ENCODE data around the gene KRTAP12-1. TPM values are rescaled to one million over a fixed set of nuclear protein-coding genes. Genes with fewer than 3 reads are reported as not detected.
A peak's percentile ranks its signal among the peaks of the same experiment; 100 is the strongest.
"Not testable (repeated sequence)": the region's sequence is repeated elsewhere in the genome, so short reads cannot be mapped to it uniquely, and the experiment has no call there.

Gene KRTAP12-1
- polyA plus RNA-seq, 4 donors: 0.09 TPM; not detected in 3

DNA sequence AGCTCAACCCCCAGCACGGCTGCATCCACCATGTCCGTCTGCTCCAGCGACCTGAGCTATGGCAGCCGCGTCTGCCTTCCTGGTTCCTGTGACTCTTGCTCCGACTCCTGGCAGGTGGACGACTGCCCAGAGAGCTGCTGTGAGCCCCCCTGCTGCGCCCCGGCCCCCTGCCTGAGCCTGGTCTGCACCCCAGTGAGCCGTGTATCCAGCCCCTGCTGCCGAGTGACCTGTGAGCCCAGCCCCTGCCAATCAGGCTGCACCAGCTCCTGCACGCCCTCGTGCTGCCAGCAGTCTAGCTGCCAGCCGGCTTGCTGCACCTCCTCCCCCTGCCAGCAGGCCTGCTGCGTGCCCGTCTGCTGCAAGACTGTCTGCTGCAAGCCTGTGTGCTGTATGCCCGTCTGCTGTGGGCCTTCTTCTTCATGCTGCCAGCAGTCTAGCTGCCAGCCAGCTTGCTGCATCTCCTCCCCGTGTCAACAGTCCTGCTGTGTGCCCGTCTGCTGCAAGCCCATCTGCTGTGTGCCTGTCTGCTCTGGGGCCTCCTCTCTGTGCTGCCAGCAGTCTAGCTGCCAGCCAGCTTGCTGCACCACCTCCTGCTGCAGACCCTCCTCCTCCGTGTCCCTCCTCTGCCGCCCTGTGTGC, 15.3 kb upstream of the KRTAP12-1 start, which contains the start of gene KRTAP10-12:
Gene KRTAP10-12, plus strand, starts transcription at position 1 of the 639 bp plus-strand sequence. Its CDS starts 30 bp downstream, at position 31.
- FAIRE-seq: not testable (repeated sequence)
- WGBS, 3 donors: 27 to 50% (median 37%) methylated on average over 13 to 21 of the region's 21 CpGs

DNA sequence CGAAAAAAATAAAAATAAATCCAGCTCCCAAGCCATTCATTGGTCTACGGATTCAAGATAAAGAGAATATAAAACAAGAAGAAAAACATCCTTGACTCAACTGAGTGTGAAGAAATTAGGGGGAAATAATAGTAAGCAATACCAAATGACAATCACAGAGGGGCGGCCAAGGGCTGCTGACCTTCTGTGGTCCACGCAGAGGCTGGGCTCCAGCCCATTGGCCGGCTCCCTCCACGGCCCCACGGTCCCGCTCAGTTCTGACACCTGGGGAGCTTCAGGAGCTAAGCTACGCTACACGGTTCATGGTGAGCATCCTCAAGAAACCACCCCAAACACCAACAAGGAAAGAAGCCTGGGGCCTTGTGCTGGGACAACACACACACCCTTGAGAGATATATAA, 14.6 kb upstream of the KRTAP12-1 start:
- peaks cover 0 to 41% (median 12%) of the 10 kb centered on the region in 3 donors for H3K27me3 ChIP-seq (ENCODE audit: control insufficient read depth in 3 of 3, insufficient read depth in 3 of 3, low read length in 3 of 3)
- H3K4me1 ChIP-seq (ENCODE audit: control insufficient read depth in 3 of 3, insufficient read depth in 2 of 3, low read depth in 1 of 3, low read length in 2 of 3): peaks cover 0 to 12% (median 0%) of the 10 kb centered on the region in 3 donors
- WGBS, 3 donors: 56 to 72% (median 64%) methylated on average over 10 of the region's 10 CpGs
- H3K27ac ChIP-seq (ENCODE audit: low read depth in 1 of 3, low read length in 2 of 3): no peak overlapping the region
- no peak for FAIRE-seq
- no peaks in the 10 kb centered on the region for H3K36me3 ChIP-seq (ENCODE audit: control insufficient read depth in 3 of 3, insufficient read depth in 2 of 3, low read depth in 1 of 3, low read length in 3 of 3)
- no peak overlapping the region for H3K4me3 ChIP-seq (ENCODE audit: low read depth in 1 of 3, low read length in 3 of 3)
- DNase-seq: no peak
- no peaks in the 10 kb centered on the region for H3K9me3 ChIP-seq (ENCODE audit: control insufficient read depth in 2 of 2, insufficient read depth in 1 of 2, low read depth in 1 of 2, low read length in 1 of 2)

More for the DNA sequence above, 15.3 kb upstream of the KRTAP12-1 start, which contains the start of gene KRTAP10-12:
- peaks cover 0 to 46% (median 12%) of the 10 kb centered on the region in 3 donors for H3K27me3 ChIP-seq (ENCODE audit: control insufficient read depth in 3 of 3, insufficient read depth in 3 of 3, low read length in 3 of 3)
- H3K4me3 ChIP-seq (ENCODE audit: low read depth in 1 of 3, low read length in 3 of 3); H3K9me3 ChIP-seq (ENCODE audit: control insufficient read depth in 2 of 2, insufficient read depth in 1 of 2, low read depth in 1 of 2, low read length in 1 of 2); H3K36me3 ChIP-seq (ENCODE audit: control insufficient read depth in 3 of 3, insufficient read depth in 2 of 3, low read depth in 1 of 3, low read length in 3 of 3); DNase-seq: not testable (repeated sequence)
- peak within 1 kb of the TSS in 1 of 3 donors; percentile 47 for H3K27ac ChIP-seq (ENCODE audit: low read depth in 1 of 3, low read length in 2 of 3)
- peaks cover 0 to 12% (median 0%) of the 10 kb centered on the region in 3 donors for H3K4me1 ChIP-seq (ENCODE audit: control insufficient read depth in 3 of 3, insufficient read depth in 2 of 3, low read depth in 1 of 3, low read length in 2 of 3)

DNA sequence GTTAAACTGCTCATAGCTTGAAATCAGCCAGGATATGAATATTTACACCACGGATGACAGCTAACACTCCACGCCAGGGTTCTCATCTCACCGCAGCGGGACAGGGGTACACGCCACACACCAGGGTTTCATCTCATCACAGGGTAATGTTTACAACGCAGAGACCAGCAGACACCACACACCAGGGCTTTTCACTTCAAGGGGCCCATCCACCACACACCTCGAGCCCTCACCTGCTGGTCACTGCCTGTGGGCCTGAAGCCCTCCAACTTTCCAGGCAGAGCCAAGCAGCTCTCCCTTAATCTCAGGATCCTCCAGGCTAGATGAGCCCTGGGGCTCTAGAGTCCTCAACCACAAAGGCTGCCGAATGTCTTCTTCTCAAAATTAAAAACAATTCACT, 13.7 kb upstream of the KRTAP12-1 start:
- H3K27me3 ChIP-seq (ENCODE audit: control insufficient read depth in 3 of 3, insufficient read depth in 3 of 3, low read length in 3 of 3): peaks cover 0 to 34% (median 12%) of the 10 kb centered on the region in 3 donors

DNA sequence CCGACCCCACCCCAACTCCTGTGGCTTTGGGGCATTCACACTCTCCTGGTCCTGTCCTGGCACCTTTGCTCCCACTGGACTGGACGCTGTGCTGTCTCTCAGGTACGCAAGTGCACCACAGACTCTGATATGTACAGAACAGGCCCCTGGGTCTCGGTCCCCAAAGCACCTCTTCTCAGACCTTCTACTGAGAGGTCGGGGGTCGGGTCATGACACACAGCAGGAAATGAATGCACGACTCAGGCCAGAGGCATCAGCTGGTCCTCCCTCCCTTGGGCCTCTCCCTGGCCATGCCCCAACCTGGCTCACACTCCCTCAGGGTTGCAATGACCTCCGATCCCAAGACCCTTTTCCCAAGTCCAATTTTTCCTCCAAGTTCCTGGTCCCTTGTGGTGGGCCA, 13.2 kb upstream of the KRTAP12-1 start:
- Histone ChIP-seq H3K9me3 (ENCODE audit: control insufficient read depth in 2 of 2, insufficient read depth in 1 of 2, low read depth in 1 of 2, low read length in 1 of 2) (no peaks in the 10 kb centered on the region), H3K36me3 (ENCODE audit: control insufficient read depth in 3 of 3, insufficient read depth in 2 of 3, low read depth in 1 of 3, low read length in 3 of 3) (no peaks in the 10 kb centered on the region), H3K27ac (ENCODE audit: low read depth in 1 of 3, low read length in 2 of 3) (no peak overlapping the region), H3K4me1 (ENCODE audit: control insufficient read depth in 3 of 3, insufficient read depth in 2 of 3, low read depth in 1 of 3, low read length in 2 of 3) (peaks cover 0 to 12% (median 0%) of the 10 kb centered on the region in 3 donors), H3K27me3 (ENCODE audit: control insufficient read depth in 3 of 3, insufficient read depth in 3 of 3, low read length in 3 of 3) (peaks cover 0 to 29% (median 10%) of the 10 kb centered on the region in 3 donors), H3K4me3 (ENCODE audit: low read depth in 1 of 3, low read length in 3 of 3) (no peak overlapping the region)
- FAIRE-seq (no peak), DNase-seq (no peak)
- WGBS, 3 donors: 56 to 65% (median 64%) methylated on average over 8 of the region's 8 CpGs

More for the DNA sequence above, 13.7 kb upstream of the KRTAP12-1 start:
- no peaks in the 10 kb centered on the region for H3K9me3 ChIP-seq (ENCODE audit: control insufficient read depth in 2 of 2, insufficient read depth in 1 of 2, low read depth in 1 of 2, low read length in 1 of 2)
- FAIRE-seq (no peak), DNase-seq (no peak)
- peaks cover 0 to 12% (median 0%) of the 10 kb centered on the region in 3 donors for H3K4me1 ChIP-seq (ENCODE audit: control insufficient read depth in 3 of 3, insufficient read depth in 2 of 3, low read depth in 1 of 3, low read length in 2 of 3)
- 69 to 81% (median 80%) methylated on average over 8 of the region's 8 CpGs for WGBS, 3 donors
- no peak overlapping the region for H3K27ac ChIP-seq (ENCODE audit: low read depth in 1 of 3, low read length in 2 of 3)
- H3K36me3 ChIP-seq (ENCODE audit: control insufficient read depth in 3 of 3, insufficient read depth in 2 of 3, low read depth in 1 of 3, low read length in 3 of 3): no peaks in the 10 kb centered on the region
- H3K4me3 ChIP-seq (ENCODE audit: low read depth in 1 of 3, low read length in 3 of 3): no peak overlapping the region

DNA sequence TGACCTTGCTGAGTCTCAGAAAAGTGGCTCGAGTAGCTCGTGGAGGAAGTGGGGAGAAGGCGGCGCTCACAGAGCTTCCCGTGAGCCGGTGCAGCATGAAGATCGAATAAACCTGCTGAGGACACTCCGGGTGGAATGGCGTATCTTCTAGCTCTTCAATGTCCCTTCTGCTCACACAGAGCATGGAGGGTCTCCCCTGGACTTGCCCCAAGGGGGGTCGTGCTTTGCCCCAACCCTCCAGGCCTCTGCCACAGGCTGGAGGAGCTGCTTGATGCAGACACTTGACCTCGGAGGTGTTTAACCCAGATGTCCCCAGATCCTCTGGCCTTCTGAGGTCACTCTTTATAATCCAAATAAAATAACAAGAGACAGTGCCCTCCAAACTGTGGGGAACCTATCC, 12.8 kb upstream of the KRTAP12-1 start:
- Histone ChIP-seq H3K36me3 (ENCODE audit: control insufficient read depth in 3 of 3, insufficient read depth in 2 of 3, low read depth in 1 of 3, low read length in 3 of 3) (no peaks in the 10 kb centered on the region), H3K27ac (ENCODE audit: low read depth in 1 of 3, low read length in 2 of 3) (no peak overlapping the region), H3K27me3 (ENCODE audit: control insufficient read depth in 3 of 3, insufficient read depth in 3 of 3, low read length in 3 of 3) (peaks cover 0 to 26% (median 10%) of the 10 kb centered on the region in 3 donors), H3K4me1 (ENCODE audit: control insufficient read depth in 3 of 3, insufficient read depth in 2 of 3, low read depth in 1 of 3, low read length in 2 of 3) (peaks cover 0 to 12% (median 0%) of the 10 kb centered on the region in 3 donors), H3K9me3 (ENCODE audit: control insufficient read depth in 2 of 2, insufficient read depth in 1 of 2, low read depth in 1 of 2, low read length in 1 of 2) (no peaks in the 10 kb centered on the region), H3K4me3 (ENCODE audit: low read depth in 1 of 3, low read length in 3 of 3) (no peak overlapping the region)
- WGBS, 3 donors: 64 to 67% (median 65%) methylated on average over 11 of the region's 11 CpGs
- FAIRE-seq: no peak
- DNase-seq: no peak

DNA sequence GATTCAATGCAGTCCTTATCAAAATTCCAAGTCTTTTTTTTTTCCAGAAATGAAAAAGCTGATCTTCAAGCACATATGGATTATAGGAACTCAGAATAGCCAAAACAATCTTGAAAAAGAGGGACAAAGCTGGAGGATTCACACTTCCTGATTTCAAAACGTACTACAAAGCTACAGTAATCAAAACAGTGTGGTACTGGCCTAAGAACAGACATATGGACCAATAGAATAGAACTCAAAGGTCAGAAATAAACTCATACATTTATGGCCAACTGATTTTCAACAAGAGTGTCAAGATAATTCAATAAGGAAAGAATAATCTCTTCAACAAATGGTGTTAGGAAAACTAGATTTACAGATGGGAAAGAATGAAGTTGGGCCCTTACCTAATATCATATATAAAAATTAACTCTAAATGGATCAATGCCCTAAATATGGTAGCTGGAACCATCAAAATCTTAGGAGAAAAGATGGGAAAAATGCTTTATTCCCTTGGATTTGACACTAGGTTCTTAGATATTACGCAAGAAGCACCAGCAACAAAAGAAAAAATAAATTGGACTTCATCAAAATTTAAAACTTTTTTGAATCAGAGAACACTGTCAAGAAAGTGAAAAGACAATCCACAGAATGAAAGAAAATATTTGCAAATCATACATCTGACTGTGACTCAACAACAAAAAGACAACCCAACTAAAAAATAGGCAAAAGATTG, 11.0 kb upstream of the KRTAP12-1 start:
- FAIRE-seq (no peak), DNase-seq (no peak)
- H3K4me1 ChIP-seq (ENCODE audit: control insufficient read depth in 3 of 3, insufficient read depth in 2 of 3, low read depth in 1 of 3, low read length in 2 of 3): peaks cover 0 to 3% (median 0%) of the 10 kb centered on the region in 3 donors
- H3K36me3 ChIP-seq (ENCODE audit: control insufficient read depth in 3 of 3, insufficient read depth in 2 of 3, low read depth in 1 of 3, low read length in 3 of 3): no peaks in the 10 kb centered on the region
- no peaks in the 10 kb centered on the region for H3K9me3 ChIP-seq (ENCODE audit: control insufficient read depth in 2 of 2, insufficient read depth in 1 of 2, low read depth in 1 of 2, low read length in 1 of 2)
- WGBS, 3 donors: 47 to 50% (median 48%) methylated on average over 2 of the region's 2 CpGs
- H3K4me3 ChIP-seq (ENCODE audit: low read depth in 1 of 3, low read length in 3 of 3): no peak overlapping the region
- H3K27me3 ChIP-seq (ENCODE audit: control insufficient read depth in 3 of 3, insufficient read depth in 3 of 3, low read length in 3 of 3): peaks cover 0 to 15% (median under 1%) of the 10 kb centered on the region in 3 donors
- no peak overlapping the region for H3K27ac ChIP-seq (ENCODE audit: low read depth in 1 of 3, low read length in 2 of 3)

DNA sequence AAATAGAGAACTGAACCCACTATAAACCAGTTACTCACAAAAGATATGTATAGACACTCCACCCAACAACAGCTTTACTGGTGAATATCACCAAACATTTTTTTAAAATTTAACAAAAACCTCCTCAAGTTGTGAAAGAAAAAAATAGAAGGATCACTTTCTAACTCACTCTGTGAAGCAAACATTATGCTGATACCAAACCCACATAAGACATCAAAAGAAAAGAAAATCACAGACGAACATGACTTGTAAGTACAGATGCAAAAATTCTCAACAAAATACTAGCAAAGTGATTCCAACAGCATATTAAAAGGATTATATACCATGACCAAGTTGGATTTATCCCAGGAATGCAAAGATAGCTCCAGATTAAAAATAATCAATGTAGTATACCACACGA, 9.7 kb upstream of the KRTAP12-1 start:
- DNase-seq: no peak
- no peak for FAIRE-seq
- WGBS, 3 donors: 54 to 66% (median 56%) methylated on average over 2 of the region's 2 CpGs
- Histone ChIP-seq H3K27ac (ENCODE audit: low read depth in 1 of 3, low read length in 2 of 3) (no peak overlapping the region), H3K27me3 (ENCODE audit: control insufficient read depth in 3 of 3, insufficient read depth in 3 of 3, low read length in 3 of 3) (peaks cover 0 to 18% (median 5%) of the 10 kb centered on the region in 3 donors), H3K4me3 (ENCODE audit: low read depth in 1 of 3, low read length in 3 of 3) (no peak overlapping the region), H3K9me3 (ENCODE audit: control insufficient read depth in 2 of 2, insufficient read depth in 1 of 2, low read depth in 1 of 2, low read length in 1 of 2) (no peaks in the 10 kb centered on the region), H3K4me1 (ENCODE audit: control insufficient read depth in 3 of 3, insufficient read depth in 2 of 3, low read depth in 1 of 3, low read length in 2 of 3) (no peaks in the 10 kb centered on the region), H3K36me3 (ENCODE audit: control insufficient read depth in 3 of 3, insufficient read depth in 2 of 3, low read depth in 1 of 3, low read length in 3 of 3) (no peaks in the 10 kb centered on the region)

DNA sequence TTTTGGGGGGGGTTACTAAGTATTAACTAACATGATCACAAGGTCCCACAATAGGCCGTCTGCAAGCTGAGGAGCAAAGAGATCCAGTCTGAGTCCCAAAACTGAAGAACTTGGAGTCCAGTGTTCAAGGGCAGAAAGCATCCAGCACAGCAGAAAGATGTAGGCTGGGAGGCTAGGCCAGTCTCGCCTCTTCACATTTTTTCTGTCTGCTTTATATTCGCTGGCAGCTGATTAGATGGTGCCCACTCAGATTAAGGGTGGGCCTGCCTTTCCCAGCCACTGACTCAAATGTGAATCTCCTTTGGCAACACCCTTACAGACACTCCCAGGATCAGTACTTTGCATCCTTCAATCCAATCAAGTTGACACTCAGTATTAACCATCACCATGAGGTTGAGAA, 7.8 kb upstream of the KRTAP12-1 start:
- 72 to 90% (median 73%) methylated on average over 3 of the region's 3 CpGs for WGBS, 3 donors
- not testable (repeated sequence) for H3K27ac ChIP-seq (ENCODE audit: low read depth in 1 of 3, low read length in 2 of 3); DNase-seq; H3K9me3 ChIP-seq (ENCODE audit: control insufficient read depth in 2 of 2, insufficient read depth in 1 of 2, low read depth in 1 of 2, low read length in 1 of 2); H3K4me1 ChIP-seq (ENCODE audit: control insufficient read depth in 3 of 3, insufficient read depth in 2 of 3, low read depth in 1 of 3, low read length in 2 of 3); H3K36me3 ChIP-seq (ENCODE audit: control insufficient read depth in 3 of 3, insufficient read depth in 2 of 3, low read depth in 1 of 3, low read length in 3 of 3); H3K4me3 ChIP-seq (ENCODE audit: low read depth in 1 of 3, low read length in 3 of 3); FAIRE-seq
- H3K27me3 ChIP-seq (ENCODE audit: control insufficient read depth in 3 of 3, insufficient read depth in 3 of 3, low read length in 3 of 3): peaks cover 0 to 13% (median 11%) of the 10 kb centered on the region in 3 donors

All from small intestine (tissue), 7 donors.